ENCODE results near the gene RAC3.

- no peak for TF ChIP-seq CTCF (IDR thresholded peaks at IDR 0.05)
- no peak for TF ChIP-seq POLR2A (IDR thresholded peaks at IDR 0.05)
- TF ChIP-seq POLR2AphosphoS5 (IDR thresholded peaks at IDR 0.05): no peak
- no peak for TF ChIP-seq EP300 (IDR thresholded peaks at IDR 0.05)
These were observed 25.7 kb upstream of the RAC3 start for GRCh38 chr17:82005701-82006348.

Measured in gastroesophageal sphincter (tissue), 3 donors.